HG03565 (cell line): Measurements from ENCODE around the gene CNTN1.

Experiments
- ATAC-seq: cut with Tn5 transposase; IDR thresholded peaks from one replicate; pipeline ENCODE4 v1.9.1; 2021; ENCODE audit warnings: mild to moderate bottlenecking, moderate library complexity; ENCODE audit not compliant: unreplicated experiment

The CNTN1 gene

GRCh38 chr12:40768125-40768864 lies 76.1 kb downstream of the CNTN1 start:
- ATAC-seq: no peak

GRCh38 chr12:40769846-40770245 lies 77.6 kb downstream of the CNTN1 start:
- no peak for ATAC-seq

- ATAC-seq: no peak
Measured at GRCh38 chr12:40770781-40771180, 78.5 kb downstream of the CNTN1 start.

GRCh38 chr12:40775661-40776060 lies 83.4 kb downstream of the CNTN1 start:
- ATAC-seq: no peak

GRCh38 chr12:40784102-40784501 lies 91.9 kb downstream of the CNTN1 start:
- no peak for ATAC-seq

GRCh38 chr12:40788276-40788675 lies 96.0 kb downstream of the CNTN1 start:
- no peak for ATAC-seq

- ATAC-seq: no peak
Measured at GRCh38 chr12:40792792-40793386, 100.7 kb downstream of the CNTN1 start.

GRCh38 chr12:40793471-40793870 lies 101.2 kb downstream of the CNTN1 start:
- ATAC-seq: no peak

GRCh38 chr12:40794087-40794486 lies 101.8 kb downstream of the CNTN1 start:
- no peak for ATAC-seq

GRCh38 chr12:40801082-40801481 lies 108.8 kb downstream of the CNTN1 start:
- ATAC-seq: no peak

- ATAC-seq: no peak
Measured at GRCh38 chr12:40801861-40802260, 109.6 kb downstream of the CNTN1 start.

GRCh38 chr12:40802656-40803055 lies 110.4 kb downstream of the CNTN1 start:
- no peak for ATAC-seq

GRCh38 chr12:40819436-40820108 lies 127.3 kb downstream of the CNTN1 start:
- ATAC-seq: no peak

- ATAC-seq: no peak
Measured at GRCh38 chr12:40820794-40821484, 128.7 kb downstream of the CNTN1 start.

- ATAC-seq: no peak
Measured at GRCh38 chr12:40825156-40825555, 132.9 kb downstream of the CNTN1 start.

GRCh38 chr12:40827683-40828592 lies 135.7 kb downstream of the CNTN1 start:
- ATAC-seq: no peak

GRCh38 chr12:40828593-40828990 lies 136.4 kb downstream of the CNTN1 start:
- no peak for ATAC-seq

- no peak for ATAC-seq
Measured at GRCh38 chr12:40829738-40830144, 137.5 kb downstream of the CNTN1 start.

- no peak for ATAC-seq
Measured at GRCh38 chr12:40831916-40832315, 139.7 kb downstream of the CNTN1 start.

- ATAC-seq: no peak
Measured at GRCh38 chr12:40832668-40833067, 140.4 kb downstream of the CNTN1 start.
